ENCODE measurements around the gene EEF2K.

The EEF2K gene

GRCh38 chr16:22320572-22321339 lies 114.7 kb downstream of the EEF2K start:
- H3K27ac ChIP-seq (ENCODE audit: low read depth, low read length): peak overlapping the region; percentile 32
- H3K4me3 ChIP-seq (ENCODE audit: low read depth, low read length): no peak overlapping the region
- peaks cover 93% of the 10 kb centered on the region for H3K36me3 ChIP-seq (ENCODE audit: control insufficient read depth, insufficient read depth, low read length)
- no peak overlapping the region for H3K9ac ChIP-seq (ENCODE audit: low read depth, low read length)
- H3K27me3 ChIP-seq (ENCODE audit: control insufficient read depth, insufficient read depth, low read length): no peaks in the 10 kb centered on the region
- peaks cover 4% of the 10 kb centered on the region; the same call in 1 of the 2 replicates for H3K4me1 ChIP-seq (ENCODE audit: control insufficient read depth, insufficient read depth, low read length)
- H3K9me3 ChIP-seq (ENCODE audit: control insufficient read depth, insufficient read depth, low read length): no peaks in the 10 kb centered on the region

GRCh38 chr16:22321340-22322001 lies 115.4 kb downstream of the EEF2K start:
- Histone ChIP-seq H3K27me3 (ENCODE audit: control insufficient read depth, insufficient read depth, low read length) (no peaks in the 10 kb centered on the region), H3K27ac (ENCODE audit: low read depth, low read length) (peak overlapping the region; percentile 32), H3K9ac (ENCODE audit: low read depth, low read length) (peak overlapping the region; percentile 53; the same call in 1 of the 2 replicates), H3K4me3 (ENCODE audit: low read depth, low read length) (no peak overlapping the region), H3K4me1 (ENCODE audit: control insufficient read depth, insufficient read depth, low read length) (peaks cover 4% of the 10 kb centered on the region; the same call in 1 of the 2 replicates), H3K9me3 (ENCODE audit: control insufficient read depth, insufficient read depth, low read length) (no peaks in the 10 kb centered on the region), H3K36me3 (ENCODE audit: control insufficient read depth, insufficient read depth, low read length) (peaks cover 93% of the 10 kb centered on the region)

GRCh38 chr16:22322021-22322471 lies 116.0 kb downstream of the EEF2K start:
- Histone ChIP-seq H3K9ac (ENCODE audit: low read depth, low read length) (no peak overlapping the region), H3K4me1 (ENCODE audit: control insufficient read depth, insufficient read depth, low read length) (peaks cover 4% of the 10 kb centered on the region; the same call in 1 of the 2 replicates), H3K27ac (ENCODE audit: low read depth, low read length) (no peak overlapping the region), H3K36me3 (ENCODE audit: control insufficient read depth, insufficient read depth, low read length) (peaks cover 93% of the 10 kb centered on the region), H3K27me3 (ENCODE audit: control insufficient read depth, insufficient read depth, low read length) (no peaks in the 10 kb centered on the region), H3K4me3 (ENCODE audit: low read depth, low read length) (no peak overlapping the region), H3K9me3 (ENCODE audit: control insufficient read depth, insufficient read depth, low read length) (no peaks in the 10 kb centered on the region)

- Histone ChIP-seq H3K4me1 (ENCODE audit: control insufficient read depth, insufficient read depth, low read length) (peaks cover 4% of the 10 kb centered on the region; the same call in 1 of the 2 replicates), H3K4me3 (ENCODE audit: low read depth, low read length) (no peak overlapping the region), H3K9me3 (ENCODE audit: control insufficient read depth, insufficient read depth, low read length) (no peaks in the 10 kb centered on the region), H3K27me3 (ENCODE audit: control insufficient read depth, insufficient read depth, low read length) (no peaks in the 10 kb centered on the region), H3K36me3 (ENCODE audit: control insufficient read depth, insufficient read depth, low read length) (peaks cover 93% of the 10 kb centered on the region), H3K9ac (ENCODE audit: low read depth, low read length) (no peak overlapping the region), H3K27ac (ENCODE audit: low read depth, low read length) (no peak overlapping the region)
Observed at GRCh38 chr16:22322741-22323140, 116.7 kb downstream of the EEF2K start.

- no peaks in the 10 kb centered on the region for H3K9me3 ChIP-seq (ENCODE audit: control insufficient read depth, insufficient read depth, low read length)
Observed at GRCh38 chr16:22323173-22323958, 117.3 kb downstream of the EEF2K start.

GRCh38 chr16:22323959-22324786 lies 118.1 kb downstream of the EEF2K start:
- Histone ChIP-seq H3K9ac (ENCODE audit: low read depth, low read length) (no peak overlapping the region), H3K4me3 (ENCODE audit: low read depth, low read length) (no peak overlapping the region), H3K4me1 (ENCODE audit: control insufficient read depth, insufficient read depth, low read length) (peaks cover 4% of the 10 kb centered on the region; the same call in 1 of the 2 replicates), H3K36me3 (ENCODE audit: control insufficient read depth, insufficient read depth, low read length) (peaks cover 96% of the 10 kb centered on the region), H3K27me3 (ENCODE audit: control insufficient read depth, insufficient read depth, low read length) (no peaks in the 10 kb centered on the region), H3K27ac (ENCODE audit: low read depth, low read length) (no peak overlapping the region), H3K9me3 (ENCODE audit: control insufficient read depth, insufficient read depth, low read length) (no peaks in the 10 kb centered on the region)

More at GRCh38 chr16:22323173-22323958, 117.3 kb downstream of the EEF2K start:
- H3K27ac ChIP-seq (ENCODE audit: low read depth, low read length): no peak overlapping the region
- peaks cover 4% of the 10 kb centered on the region; the same call in 1 of the 2 replicates for H3K4me1 ChIP-seq (ENCODE audit: control insufficient read depth, insufficient read depth, low read length)
- peaks cover 95% of the 10 kb centered on the region for H3K36me3 ChIP-seq (ENCODE audit: control insufficient read depth, insufficient read depth, low read length)
- no peak overlapping the region for H3K9ac ChIP-seq (ENCODE audit: low read depth, low read length)
- H3K4me3 ChIP-seq (ENCODE audit: low read depth, low read length): no peak overlapping the region
- no peaks in the 10 kb centered on the region for H3K27me3 ChIP-seq (ENCODE audit: control insufficient read depth, insufficient read depth, low read length)

GRCh38 chr16:22324787-22325597 lies 118.9 kb downstream of the EEF2K start:
- Histone ChIP-seq H3K9ac (ENCODE audit: low read depth, low read length) (no peak overlapping the region), H3K27ac (ENCODE audit: low read depth, low read length) (no peak overlapping the region), H3K27me3 (ENCODE audit: control insufficient read depth, insufficient read depth, low read length) (no peaks in the 10 kb centered on the region), H3K4me1 (ENCODE audit: control insufficient read depth, insufficient read depth, low read length) (peaks cover 4% of the 10 kb centered on the region; the same call in 1 of the 2 replicates), H3K9me3 (ENCODE audit: control insufficient read depth, insufficient read depth, low read length) (no peaks in the 10 kb centered on the region), H3K4me3 (ENCODE audit: low read depth, low read length) (no peak overlapping the region), H3K36me3 (ENCODE audit: control insufficient read depth, insufficient read depth, low read length) (peaks cover 97% of the 10 kb centered on the region)

GRCh38 chr16:22325598-22326368 lies 119.7 kb downstream of the EEF2K start:
- no peak overlapping the region for H3K9ac ChIP-seq (ENCODE audit: low read depth, low read length)
- H3K4me1 ChIP-seq (ENCODE audit: control insufficient read depth, insufficient read depth, low read length): peaks cover 4% of the 10 kb centered on the region; the same call in 1 of the 2 replicates
- H3K4me3 ChIP-seq (ENCODE audit: low read depth, low read length): no peak overlapping the region
- no peak overlapping the region for H3K27ac ChIP-seq (ENCODE audit: low read depth, low read length)
- H3K27me3 ChIP-seq (ENCODE audit: control insufficient read depth, insufficient read depth, low read length): no peaks in the 10 kb centered on the region
- no peaks in the 10 kb centered on the region for H3K9me3 ChIP-seq (ENCODE audit: control insufficient read depth, insufficient read depth, low read length)
- peaks cover 98% of the 10 kb centered on the region for H3K36me3 ChIP-seq (ENCODE audit: control insufficient read depth, insufficient read depth, low read length)

- H3K4me1 ChIP-seq (ENCODE audit: control insufficient read depth, insufficient read depth, low read length): peaks cover 4% of the 10 kb centered on the region; the same call in 1 of the 2 replicates
- peaks cover 98% of the 10 kb centered on the region for H3K36me3 ChIP-seq (ENCODE audit: control insufficient read depth, insufficient read depth, low read length)
- H3K27ac ChIP-seq (ENCODE audit: low read depth, low read length): no peak overlapping the region
- no peaks in the 10 kb centered on the region for H3K27me3 ChIP-seq (ENCODE audit: control insufficient read depth, insufficient read depth, low read length)
- no peak overlapping the region for H3K4me3 ChIP-seq (ENCODE audit: low read depth, low read length)
- no peak overlapping the region for H3K9ac ChIP-seq (ENCODE audit: low read depth, low read length)
- no peaks in the 10 kb centered on the region for H3K9me3 ChIP-seq (ENCODE audit: control insufficient read depth, insufficient read depth, low read length)
Observed at GRCh38 chr16:22326369-22326652, 120.2 kb downstream of the EEF2K start.

Data from HUES48 (cell line).